HCT116 (cell line): Measurements from ENCODE around the gene NFKBIZ. TPM values are rescaled to one million over a fixed set of nuclear protein-coding genes. Genes with fewer than 3 reads are reported as not detected.

Experiments used
- ATAC-seq: fragments of 200-7000 bp; cut with Tn5 transposase; 2 replicates; pipeline ENCODE4 v1.9.1; 2020; ENCODE audit warnings: mild to moderate bottlenecking, moderate library complexity
- BruUV-seq: library from RNA; stranded (reverse); fragments of 400-500 nt; replicated peaks from 2 replicates; lab custom pipeline; 2021; lab: Mats Ljungman, UMichigan
- CTCF ChIA-PET: fragments of 300-600 bp; sonication (Branson Sonifier 250); formaldehyde crosslinking; loops from one replicate; lab custom pipeline; 2021; ENCODE audit warnings: antibody characterized with exemption; lab: Charles Lee
- POLR2A ChIA-PET: fragments of 300-600, 350-600 bp; sonication (Branson Sonifier 250); formaldehyde crosslinking; loops from one replicate; lab custom pipeline; 2021; ENCODE audit warnings: antibody characterized with exemption; lab: Charles Lee
- RAD21 ChIA-PET, 2 experiments: fragments of 300-600 bp; sonication (Branson Sonifier 250); formaldehyde crosslinking; loops; one replicate each; lab custom pipeline; 2023; ENCODE audit warnings: low total read pairs in 2 of 2; ENCODE audit not compliant: uncharacterized antibody in 2 of 2, unreplicated experiment in 2 of 2, low non-redundant PET in 1 of 2; lab: Charles Lee
- DNase-seq: peaks from one replicate; pipeline ENCODE4 v3.0.0-alpha.2; 2010; ENCODE audit warnings: low read depth, low spot score
- H2AFZ ChIP-seq: fragments of 200-600 bp; shearing (Covaris generic), sonication (generic); 2 replicates; pipeline ENCODE4 v1.6.1; 2017; ENCODE audit warnings: low read depth, mixed run types, mixed read lengths, antibody characterized with exemption, low read length; ENCODE audit not compliant: poor library complexity, severe bottlenecking
- H3K27ac ChIP-seq: 2 replicates; pipeline ENCODE4 v1.5.1; 2012; ENCODE audit warnings: low read depth, low read length
- H3K27me3 ChIP-seq: fragments of 200-600 bp; sonication (generic); 2 replicates; pipeline ENCODE4 v1.6.1; 2016; ENCODE audit warnings: mixed run types, low read length, mixed read lengths; ENCODE audit not compliant: insufficient read depth
- H3K36me3 ChIP-seq, 2 experiments: fragments of 200-500 bp in 1 of 2; fragments of 200-600 bp in 1 of 2; sonication (Bioruptor generic) in 1 of 2; sonication (generic) in 1 of 2; 2 replicates each; pipeline versions ENCODE4 v1.5.1 to v1.6.1; 2014 to 2016; ENCODE audit warnings: low read length in 2 of 2, inconsistent platforms in 1 of 2, mixed read lengths in 1 of 2, mixed run types in 1 of 2; ENCODE audit not compliant: insufficient read depth in 2 of 2, control insufficient read depth in 1 of 2
- H3K4me1 ChIP-seq, 2 experiments: fragments of 200-600 bp in 1 of 2; sonication (generic) in 1 of 2; 2 replicates each; pipeline versions ENCODE4 v1.5.1 to v1.6.1; 2012 to 2017; ENCODE audit warnings: low read length in 2 of 2, inconsistent platforms in 1 of 2, mild to moderate bottlenecking in 1 of 2, mixed read lengths in 1 of 2, mixed run types in 1 of 2, moderate library complexity in 1 of 2; ENCODE audit not compliant: insufficient read depth in 2 of 2, control insufficient read depth in 1 of 2
- H3K4me2 ChIP-seq: fragments of 200-600 bp; sonication (generic); 2 replicates; pipeline ENCODE4 v1.6.1; 2017; ENCODE audit warnings: mixed run types, low read length, mixed read lengths
- H3K4me3 ChIP-seq, 2 experiments: fragments of 200-600 bp in 1 of 2; sonication (generic) in 1 of 2; replicated peaks in 1 of 2; 2 replicates each; pipeline ENCODE4 v1.5.1; 2011 to 2016; ENCODE audit warnings: low read length in 2 of 2, control low read depth in 1 of 2, low read depth in 1 of 2, mild to moderate bottlenecking in 1 of 2, mixed read lengths in 1 of 2, mixed run types in 1 of 2
- H3K79me2 ChIP-seq: fragments of 200-600 bp; sonication (generic); 2 replicates; pipeline ENCODE4 v1.6.1; 2017; ENCODE audit warnings: mild to moderate bottlenecking, mixed run types, low read length, moderate library complexity, mixed read lengths; ENCODE audit not compliant: insufficient read depth
- H3K9ac ChIP-seq: fragments of 200-600 bp; sonication (generic); 2 replicates; pipeline ENCODE4 v1.6.1; 2016; ENCODE audit warnings: low read length, mixed read lengths
- H3K9me2 ChIP-seq: fragments of 200-600 bp; sonication (generic), shearing (Covaris generic); 2 replicates; pipeline ENCODE4 v1.6.1; 2017; ENCODE audit warnings: mixed run types, mild to moderate bottlenecking, moderate library complexity; ENCODE audit not compliant: insufficient read depth
- H3K9me3 ChIP-seq, 2 experiments: fragments of 200-500 bp in 1 of 2; fragments of 200-600 bp in 1 of 2; sonication (Bioruptor generic) in 1 of 2; sonication (generic) in 1 of 2; 2 replicates each; pipeline ENCODE4 v1.6.1; 2014 to 2017; ENCODE audit warnings: low read length in 2 of 2, mixed read lengths in 2 of 2, inconsistent platforms in 1 of 2, low read depth in 1 of 2, mild to moderate bottlenecking in 1 of 2, mixed run types in 1 of 2, moderate library complexity in 1 of 2; ENCODE audit not compliant: control insufficient read depth in 1 of 2, insufficient read depth in 1 of 2
- H4K20me1 ChIP-seq: fragments of 200-600 bp; sonication (generic), shearing (Covaris generic); 2 replicates; pipeline ENCODE4 v1.6.1; 2017; ENCODE audit warnings: mixed run types, mild to moderate bottlenecking, moderate library complexity; ENCODE audit not compliant: insufficient read depth
- CBX3 ChIP-seq: IDR thresholded peaks from 2 replicates; pipeline ENCODE4 v1.6.1; 2012; ENCODE audit warnings: low read depth
- CEBPB ChIP-seq: IDR thresholded peaks from 2 replicates; pipeline ENCODE4 v1.6.1; 2012; ENCODE audit warnings: low read depth
- CTCF ChIP-seq, 3 experiments: fragments of 200-600 bp in 1 of 3; sonication (generic) in 1 of 3; IDR thresholded peaks in 2 of 3; conservative IDR thresholded peaks in 1 of 3; 2 replicates each; pipeline ENCODE4 v1.5.1; 2012 to 2017; ENCODE audit warnings: low read depth in 2 of 3, low read length in 2 of 3, antibody characterized with exemption in 1 of 3, borderline replicate concordance in 1 of 3, control low read depth in 1 of 3, mild to moderate bottlenecking in 1 of 3, mixed read lengths in 1 of 3, mixed run types in 1 of 3, moderate library complexity in 1 of 3; ENCODE audit not compliant: insufficient read depth in 1 of 3
- EGR1 ChIP-seq: IDR thresholded peaks from 2 replicates; pipeline ENCODE4 v1.6.1; 2012; ENCODE audit warnings: low read depth
- ELF1 ChIP-seq: IDR thresholded peaks from 2 replicates; pipeline ENCODE4 v1.6.1; 2012; ENCODE audit warnings: low read depth, borderline replicate concordance
- EZH2phosphoT487 ChIP-seq: fragments of 200-600 bp; IDR thresholded peaks from 2 replicates; pipeline ENCODE4 v1.6.1; 2018; ENCODE audit warnings: antibody characterized with exemption, borderline replicate concordance
- FOSL1 ChIP-seq: IDR thresholded peaks from 2 replicates; pipeline ENCODE4 v1.6.1; 2012; ENCODE audit warnings: low read depth
- JUND ChIP-seq: IDR thresholded peaks from 2 replicates; pipeline ENCODE4 v1.6.1; 2012
- POLR2A ChIP-seq: IDR thresholded peaks from 2 replicates; pipeline ENCODE4 v1.7.0; 2011; ENCODE audit warnings: borderline replicate concordance; ENCODE audit not compliant: insufficient read depth, insufficient read length; ENCODE audit errors: extremely low read depth
- POLR2AphosphoS5 ChIP-seq: IDR thresholded peaks from 2 replicates; pipeline ENCODE4 v1.6.1; 2011; ENCODE audit warnings: mild to moderate bottlenecking, low read depth, low read length, moderate library complexity
- REST ChIP-seq: IDR thresholded peaks from 2 replicates; pipeline ENCODE4 v1.6.1; 2012; ENCODE audit warnings: low read depth
- SIN3A ChIP-seq: IDR thresholded peaks from 2 replicates; pipeline ENCODE4 v1.6.1; 2012; ENCODE audit warnings: low read depth
- TCF7L2 ChIP-seq: IDR thresholded peaks from 2 replicates; pipeline ENCODE4 v1.7.0; 2011; ENCODE audit warnings: borderline replicate concordance, inconsistent platforms; ENCODE audit not compliant: insufficient read depth, insufficient read length; ENCODE audit errors: extremely low read depth
- YY1 ChIP-seq: IDR thresholded peaks from 2 replicates; pipeline ENCODE4 v1.6.1; 2011; ENCODE audit warnings: low read length, low read depth, moderate library complexity, mild to moderate bottlenecking; ENCODE audit not compliant: insufficient replicate concordance; ENCODE audit errors: extremely low read depth
- ZBTB33 ChIP-seq: IDR thresholded peaks from 2 replicates; pipeline ENCODE4 v1.6.1; 2011; ENCODE audit warnings: mild to moderate bottlenecking, low read length, moderate library complexity; ENCODE audit not compliant: insufficient replicate concordance; ENCODE audit errors: extremely low read depth
- ZFX ChIP-seq: fragments of 450-650 bp; IDR thresholded peaks from 2 replicates; pipeline ENCODE4 v1.6.1; 2017
- ZNF274 ChIP-seq: fragments of 200-500 bp; sonication (Bioruptor generic); IDR thresholded peaks from 2 replicates; pipeline ENCODE4 v1.6.1; 2014; ENCODE audit warnings: mild to moderate bottlenecking, low read depth, low read length, inconsistent platforms
- intact Hi-C: fragments of 100-400 bp; cut with micrococcal nuclease; formaldehyde crosslinking; loops from 2 replicates; pipeline ENCODE4 v1.10.0; 2022
- total RNA-seq: library from RNA; stranded (reverse); gene quantifications from one replicate; pipeline ENCODE4 v1.2.1, GENCODE V29; 2021; ENCODE audit not compliant: unreplicated experiment

NFKBIZ gene
- total RNA-seq, 1 experiment from 2014 or later, result 12.2 TPM

GRCh38 chr3:101823525-101823924 is 25.8 kb upstream of the NFKBIZ start:
- Histone ChIP-seq H3K79me2 (no peaks in the 10 kb centered on the region), H2AFZ (no peak overlapping the region), H3K36me3 (no peaks in the 10 kb centered on the region), H3K4me2 (no peak overlapping the region), H3K4me1 (peaks cover 12 to 17% of the 10 kb centered on the region in 2 experiments), H3K9ac (no peak overlapping the region), H3K27ac (no peak overlapping the region), H3K27me3 (no peaks in the 10 kb centered on the region), H4K20me1 (no peaks in the 10 kb centered on the region), H3K9me2 (no peaks in the 10 kb centered on the region), H3K9me3 (no peaks in the 10 kb centered on the region), H3K4me3 (no peak overlapping the region)
- ChIA-PET CTCF (interaction anchor here (1.7 kb wide), 1 partner anchor 9 kb away, joined by 4 read pairs; no protein-coding TSS in a partner anchor), POLR2A (interaction anchor here (0.7 kb wide), 1 partner anchor 334 kb away, joined by 3 read pairs; no protein-coding TSS in a partner anchor), RAD21 (no interaction called here)
- ATAC-seq, result no peak
- DNase-seq, result no peak
- intact Hi-C loops, result no loop called here
- no peak for TF ChIP-seq ZFX
- no peak for TF ChIP-seq EZH2phosphoT487
- no peak for TF ChIP-seq ELF1
- no peak for TF ChIP-seq JUND
- TF ChIP-seq FOSL1, result no peak
- TF ChIP-seq ZNF274, result no peak
- no peak for TF ChIP-seq SIN3A
- no peak for TF ChIP-seq POLR2AphosphoS5
- no peak for TF ChIP-seq POLR2A
- no peak for TF ChIP-seq TCF7L2
- no peak for TF ChIP-seq EGR1
- TF ChIP-seq REST, result no peak
- no peak for TF ChIP-seq YY1
- no peak for TF ChIP-seq CTCF (IDR thresholded peaks at IDR 0.05 in 2 of 3, conservative IDR thresholded peaks at IDR 0.05 in 1 of 3; ENCODE audit: borderline replicate concordance in 1 of 3, insufficient read depth in 1 of 3, low read depth in 2 of 3, low read length in 2 of 3)
- TF ChIP-seq ZBTB33, result no peak
- TF ChIP-seq CEBPB, result no peak
- no peak for TF ChIP-seq CBX3
- no TSS peak for BruUV-seq
